BLaER1 (cell line): ENCODE measurements around the gene CLMN.

Experiments
- H3K27ac ChIP-seq: shearing (Covaris generic); formaldehyde crosslinking; 2 replicates; pipeline ENCODE4 v1.8.1; 2022
- H3K27me3 ChIP-seq: shearing (Covaris generic); formaldehyde crosslinking; 2 replicates; pipeline ENCODE4 v1.8.1; 2022
- H3K36me3 ChIP-seq: shearing (Covaris generic); formaldehyde crosslinking; 2 replicates; pipeline ENCODE4 v1.8.1; 2022
- H3K4me1 ChIP-seq: shearing (Covaris generic); formaldehyde crosslinking; 2 replicates; pipeline ENCODE4 v1.8.1; 2022
- H3K4me2 ChIP-seq: shearing (Covaris generic); formaldehyde crosslinking; 2 replicates; pipeline ENCODE4 v1.8.1; 2022
- H3K4me3 ChIP-seq: shearing (Covaris generic); formaldehyde crosslinking; 2 replicates; pipeline ENCODE4 v1.8.1; 2022
- H3K9ac ChIP-seq: shearing (Covaris generic); formaldehyde crosslinking; 2 replicates; pipeline ENCODE4 v1.8.1; 2022
- H3K9me3 ChIP-seq: shearing (Covaris generic); formaldehyde crosslinking; 2 replicates; pipeline ENCODE4 v1.8.1; 2022
- H4K20me1 ChIP-seq: shearing (Covaris generic); formaldehyde crosslinking; 2 replicates; pipeline ENCODE4 v1.8.1; 2022
- Cebpa-rat ChIP-seq: shearing (Covaris generic); IDR thresholded peaks from 2 replicates; pipeline ENCODE4 v1.8.1; 2022

Gene CLMN

DNA sequence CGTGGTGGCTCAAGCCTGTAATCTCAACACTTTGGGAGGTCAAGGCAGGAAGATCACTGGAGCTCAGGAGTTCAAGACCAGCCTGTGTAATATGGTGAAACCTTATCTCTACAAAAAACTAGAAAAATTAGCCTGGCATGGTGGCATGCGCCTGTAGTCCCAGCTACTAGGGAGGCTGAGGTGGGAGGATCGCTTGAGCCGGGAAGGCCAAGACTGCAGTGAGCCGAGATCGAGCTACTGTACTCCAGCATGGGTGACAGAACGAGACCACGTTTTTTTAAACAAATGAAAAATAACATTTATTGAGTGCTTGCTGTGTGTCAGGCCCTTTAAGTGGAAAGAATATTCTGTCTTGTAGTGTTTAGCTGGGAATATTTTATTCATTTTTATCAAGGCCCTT is 26.6 kb upstream of the CLMN start:
- Histone ChIP-seq H3K27me3 (no peaks in the 10 kb centered on the region), H3K9me3 (no peaks in the 10 kb centered on the region), H3K9ac (no peak overlapping the region), H3K36me3 (no peaks in the 10 kb centered on the region), H3K4me1 (no peaks in the 10 kb centered on the region), H3K27ac (no peak overlapping the region), H4K20me1 (no peaks in the 10 kb centered on the region), H3K4me2 (no peak overlapping the region), H3K4me3 (no peak overlapping the region)
- no peak for TF ChIP-seq Cebpa-rat

DNA sequence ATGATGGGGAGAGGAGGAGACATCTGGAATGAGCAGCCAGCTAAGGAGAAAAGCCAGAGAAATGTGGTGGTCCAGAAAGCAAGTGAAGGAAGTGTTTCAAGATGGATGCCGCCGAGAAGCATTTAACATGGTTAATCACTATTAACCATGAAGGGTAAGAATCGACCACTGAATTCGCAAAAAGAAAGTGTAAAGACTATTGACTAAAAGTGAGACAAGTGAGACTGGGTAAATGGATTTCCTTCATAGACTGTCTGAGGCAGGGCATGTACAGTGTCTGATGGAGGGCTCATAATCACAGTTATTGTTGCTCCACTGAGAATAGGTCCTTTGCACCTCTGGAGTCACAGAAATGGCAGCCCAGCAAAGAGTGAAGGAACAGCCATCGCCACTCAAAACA is 25.3 kb upstream of the CLMN start:
- H4K20me1 ChIP-seq, result no peaks in the 10 kb centered on the region
- no peak overlapping the region for H3K4me3 ChIP-seq
- no peak overlapping the region for H3K4me2 ChIP-seq
- H3K27me3 ChIP-seq, result no peaks in the 10 kb centered on the region
- H3K27ac ChIP-seq, result no peak overlapping the region
- H3K9me3 ChIP-seq, result no peaks in the 10 kb centered on the region
- no peaks in the 10 kb centered on the region for H3K4me1 ChIP-seq
- H3K9ac ChIP-seq, result no peak overlapping the region
- no peak for TF ChIP-seq Cebpa-rat
- H3K36me3 ChIP-seq, result no peaks in the 10 kb centered on the region

DNA sequence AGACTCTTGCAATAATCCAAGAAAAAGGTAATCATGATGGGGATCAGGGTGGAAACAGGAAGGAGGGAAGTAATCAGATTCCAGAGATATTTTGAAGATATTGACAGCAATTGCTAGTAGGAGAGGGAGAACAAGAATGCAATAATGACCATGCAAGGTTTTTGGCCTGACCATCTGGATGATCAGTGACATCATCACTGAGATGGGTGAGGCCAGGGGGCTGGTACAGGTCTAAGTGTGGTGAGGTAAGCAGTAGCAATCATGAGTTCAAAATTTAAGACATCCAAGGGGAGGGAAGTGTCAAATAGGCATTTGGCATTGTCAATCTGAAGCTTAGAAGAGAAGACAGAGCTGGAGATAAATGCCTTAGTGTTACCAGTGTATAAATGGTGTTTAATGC is 24.8 kb upstream of the CLMN start:
- H3K9ac ChIP-seq, result no peak overlapping the region
- H3K4me2 ChIP-seq, result no peak overlapping the region
- H3K36me3 ChIP-seq, result no peaks in the 10 kb centered on the region
- no peaks in the 10 kb centered on the region for H3K9me3 ChIP-seq
- no peak for TF ChIP-seq Cebpa-rat
- no peaks in the 10 kb centered on the region for H4K20me1 ChIP-seq
- H3K4me1 ChIP-seq, result no peaks in the 10 kb centered on the region
- H3K27ac ChIP-seq, result no peak overlapping the region
- H3K27me3 ChIP-seq, result no peaks in the 10 kb centered on the region
- H3K4me3 ChIP-seq, result no peak overlapping the region

DNA sequence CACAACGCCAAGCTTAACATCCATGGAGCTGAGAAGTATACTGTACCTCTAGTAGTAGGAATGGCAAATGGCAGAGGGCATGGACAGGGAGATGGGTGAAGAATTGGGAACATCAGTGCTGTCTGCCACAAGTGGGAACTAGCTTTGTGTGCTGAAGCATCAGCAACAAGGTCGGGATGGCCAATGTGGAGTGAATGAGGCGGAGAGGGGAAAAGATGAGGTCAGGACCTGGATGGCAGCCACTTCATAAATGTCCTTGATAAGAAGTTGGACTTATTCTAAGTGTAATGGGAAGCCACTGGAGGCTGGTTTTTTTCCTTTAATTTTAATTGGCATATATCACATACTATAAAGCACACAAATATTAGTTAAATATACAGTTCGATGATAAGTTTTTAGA is 21.9 kb upstream of the CLMN start:
- H3K36me3 ChIP-seq, result no peaks in the 10 kb centered on the region
- no peak overlapping the region for H3K4me2 ChIP-seq
- no peaks in the 10 kb centered on the region for H3K4me1 ChIP-seq
- no peak overlapping the region for H3K9ac ChIP-seq
- H3K9me3 ChIP-seq, result no peaks in the 10 kb centered on the region
- no peak overlapping the region for H3K27ac ChIP-seq
- H3K4me3 ChIP-seq, result no peak overlapping the region
- TF ChIP-seq Cebpa-rat, result no peak
- H4K20me1 ChIP-seq, result no peaks in the 10 kb centered on the region
- no peaks in the 10 kb centered on the region for H3K27me3 ChIP-seq

DNA sequence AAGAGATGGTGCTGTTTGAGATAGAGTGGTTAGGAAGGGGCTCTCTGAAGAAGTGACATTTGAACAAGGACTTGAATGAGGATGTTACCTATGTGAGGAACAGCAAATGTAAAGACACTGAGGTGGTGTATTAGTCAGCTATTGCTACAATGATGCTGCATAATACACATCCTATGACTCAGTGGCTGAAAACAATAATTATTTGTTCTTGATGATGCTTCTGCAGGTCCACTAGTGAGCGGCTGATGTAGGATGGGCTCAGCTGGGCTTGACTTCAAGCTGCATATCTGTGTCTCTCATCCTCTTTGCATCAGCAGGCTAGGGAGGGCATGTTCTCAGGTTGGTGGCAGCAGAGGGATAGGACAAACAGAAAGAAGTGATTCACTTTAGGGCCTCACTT is 21.4 kb upstream of the CLMN start:
- no peaks in the 10 kb centered on the region for H4K20me1 ChIP-seq
- H3K27me3 ChIP-seq, result no peaks in the 10 kb centered on the region
- H3K36me3 ChIP-seq, result no peaks in the 10 kb centered on the region
- no peak overlapping the region for H3K4me2 ChIP-seq
- no peak overlapping the region for H3K27ac ChIP-seq
- no peak overlapping the region for H3K4me3 ChIP-seq
- H3K4me1 ChIP-seq, result no peaks in the 10 kb centered on the region
- H3K9me3 ChIP-seq, result no peaks in the 10 kb centered on the region
- no peak for TF ChIP-seq Cebpa-rat
- no peak overlapping the region for H3K9ac ChIP-seq

DNA sequence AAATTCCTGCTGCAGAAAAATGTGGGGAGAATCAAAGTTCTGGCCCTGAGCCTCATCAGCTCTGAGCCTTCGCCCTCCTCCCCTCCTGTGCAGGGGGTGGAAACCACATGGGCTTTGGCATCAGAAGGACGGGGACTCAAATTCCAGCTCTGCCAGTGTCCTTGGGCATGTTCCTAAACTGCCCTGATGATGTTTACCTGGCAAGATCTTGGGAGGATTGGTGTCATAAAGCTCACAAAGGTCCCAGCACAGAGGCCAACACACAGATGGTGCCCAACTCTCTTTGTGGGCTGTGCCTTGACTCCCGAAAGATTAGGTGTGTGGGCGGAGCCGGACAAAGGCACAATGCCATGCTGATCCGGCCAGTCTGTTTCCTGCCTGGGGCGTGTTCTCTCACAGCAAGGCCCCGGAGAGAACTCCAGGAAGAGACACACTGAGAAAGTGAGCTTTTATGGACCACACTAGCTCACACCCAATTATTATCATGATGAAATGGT is 20.5 kb upstream of the CLMN start:
- H4K20me1 ChIP-seq, result no peaks in the 10 kb centered on the region
- H3K27me3 ChIP-seq, result no peaks in the 10 kb centered on the region
- no peaks in the 10 kb centered on the region for H3K36me3 ChIP-seq
- no peaks in the 10 kb centered on the region for H3K9me3 ChIP-seq
- no peak for TF ChIP-seq Cebpa-rat
- no peak overlapping the region for H3K27ac ChIP-seq
- no peak overlapping the region for H3K9ac ChIP-seq
- H3K4me2 ChIP-seq, result no peak overlapping the region
- no peaks in the 10 kb centered on the region for H3K4me1 ChIP-seq
- H3K4me3 ChIP-seq, result no peak overlapping the region

DNA sequence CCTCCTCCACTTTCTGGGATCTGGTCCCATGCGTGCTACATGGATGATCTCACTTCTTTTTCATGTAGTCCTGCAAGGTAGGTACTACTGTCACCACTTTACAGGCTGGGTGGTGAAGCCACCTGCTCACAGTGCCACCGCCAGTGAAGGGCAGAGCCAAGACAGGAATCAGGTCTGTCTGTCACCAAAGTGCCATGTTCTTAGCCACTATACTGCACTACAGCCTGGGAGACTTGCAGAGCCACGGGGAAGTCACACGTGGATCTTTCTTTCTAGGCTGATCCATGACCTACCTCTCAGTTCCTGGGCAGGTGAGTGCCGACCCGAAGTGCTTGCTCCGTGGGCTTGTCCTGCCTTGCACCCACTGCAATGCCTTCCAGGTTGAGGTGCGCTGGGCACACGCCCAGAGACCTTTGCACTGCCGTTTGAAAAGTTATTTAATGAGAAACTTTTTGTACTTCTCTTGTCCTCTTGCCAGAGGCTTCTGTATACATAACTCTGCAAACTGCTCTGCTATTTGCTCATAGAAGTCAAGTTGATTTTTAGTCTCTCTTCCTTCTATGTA is 19.7 kb upstream of the CLMN start:
- H3K4me2 ChIP-seq, result no peak overlapping the region
- H4K20me1 ChIP-seq, result no peaks in the 10 kb centered on the region

DNA sequence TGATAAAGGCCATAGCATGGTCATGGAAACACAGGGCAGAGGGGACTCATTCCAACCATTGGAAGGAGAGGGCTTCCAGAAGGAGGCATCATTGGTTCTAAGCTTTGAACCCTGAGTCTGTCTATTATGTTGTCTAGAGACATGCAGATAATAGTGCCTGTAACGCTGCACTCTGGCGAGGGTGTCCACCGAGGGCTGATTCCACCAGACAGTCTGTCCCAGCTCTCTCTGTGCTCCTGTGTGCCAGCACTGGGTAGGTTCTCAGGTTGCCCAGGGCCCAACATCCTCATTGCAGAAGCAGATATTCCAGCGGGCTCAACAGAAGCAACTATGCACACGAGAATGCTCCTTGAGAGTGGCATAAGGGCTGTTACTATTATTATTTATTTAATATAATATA is 18.7 kb upstream of the CLMN start:
- no peaks in the 10 kb centered on the region for H3K27me3 ChIP-seq
- no peak for TF ChIP-seq Cebpa-rat

More for the DNA sequence above, 19.7 kb upstream of the CLMN start:
- Histone ChIP-seq H3K4me3 (no peak overlapping the region), H3K9ac (no peak overlapping the region), H3K4me1 (no peaks in the 10 kb centered on the region), H3K27ac (no peak overlapping the region), H3K9me3 (no peaks in the 10 kb centered on the region), H3K36me3 (no peaks in the 10 kb centered on the region), H3K27me3 (no peaks in the 10 kb centered on the region)
- TF ChIP-seq Cebpa-rat, result no peak

DNA sequence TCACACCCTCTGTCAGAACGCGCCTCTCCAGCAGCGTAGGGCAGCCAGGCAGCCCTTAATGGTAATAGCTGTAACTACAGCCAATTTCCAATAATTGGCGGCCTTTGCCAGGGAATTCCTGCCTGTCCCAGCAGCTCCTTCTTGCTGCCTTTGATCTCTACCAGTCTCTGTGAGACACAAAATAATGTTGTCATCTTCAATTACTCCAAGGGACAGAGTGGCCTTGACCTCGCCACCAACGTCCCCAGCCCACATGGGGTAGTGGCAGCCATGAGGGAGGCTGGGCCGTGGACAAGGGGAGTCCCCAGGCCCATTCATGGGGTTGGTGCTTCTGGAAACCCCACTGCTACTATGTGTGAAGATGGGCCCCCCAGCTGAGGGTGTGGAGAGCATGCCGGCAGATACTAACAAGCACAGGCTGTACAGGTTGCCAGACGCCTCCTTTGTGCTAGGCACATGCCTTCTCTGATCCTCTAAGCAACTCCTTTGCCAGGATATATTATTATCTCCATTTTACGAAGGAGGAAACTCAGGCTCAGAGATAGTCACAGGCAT is 17.4 kb upstream of the CLMN start:
- Histone ChIP-seq H3K9ac (no peak overlapping the region), H3K4me3 (no peak overlapping the region), H4K20me1 (no peaks in the 10 kb centered on the region), H3K36me3 (no peaks in the 10 kb centered on the region), H3K4me2 (no peak overlapping the region), H3K27ac (no peak overlapping the region), H3K4me1 (0 out of 2 replicates have a peak, but pooled peaks cover 1% of the 10 kb centered on the region), H3K9me3 (no peaks in the 10 kb centered on the region), H3K27me3 (no peaks in the 10 kb centered on the region)
- no peak for TF ChIP-seq Cebpa-rat

More for the DNA sequence above, 18.7 kb upstream of the CLMN start:
- Histone ChIP-seq H4K20me1 (no peaks in the 10 kb centered on the region), H3K9me3 (no peaks in the 10 kb centered on the region), H3K27ac (no peak overlapping the region), H3K36me3 (no peaks in the 10 kb centered on the region), H3K4me1 (no peaks in the 10 kb centered on the region), H3K9ac (no peak overlapping the region), H3K4me3 (no peak overlapping the region), H3K4me2 (no peak overlapping the region)

DNA sequence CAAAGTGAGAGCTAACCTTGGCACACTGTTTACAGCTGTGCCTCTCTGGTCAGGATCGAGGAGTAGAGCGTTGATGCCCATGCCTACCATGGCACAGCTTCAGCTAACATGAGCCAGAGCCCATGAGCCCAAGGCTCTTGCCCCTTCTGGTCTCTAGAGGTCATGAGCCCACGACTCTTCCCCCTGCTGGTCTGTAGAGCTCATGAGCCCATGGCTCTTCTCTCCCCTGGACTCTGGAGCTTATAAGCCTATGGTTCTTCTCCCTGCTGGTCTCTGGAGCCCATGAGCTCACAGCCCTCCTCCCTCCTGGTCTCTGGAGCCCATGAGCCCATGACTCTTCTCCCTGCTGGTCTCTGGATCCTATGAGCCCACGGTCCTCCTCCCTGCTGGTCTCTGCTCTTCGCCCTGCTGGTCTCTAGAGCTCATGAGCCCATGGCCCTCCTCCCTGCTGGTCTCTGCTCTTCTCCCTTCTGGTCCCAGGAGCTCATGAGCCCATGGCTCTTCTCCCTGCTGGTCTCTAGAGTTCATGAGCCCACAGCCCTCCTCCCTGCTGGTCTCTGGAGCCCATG is 16.6 kb upstream of the CLMN start:
- no peaks in the 10 kb centered on the region for H3K27me3 ChIP-seq
- no peak overlapping the region for H3K4me3 ChIP-seq
- no peaks in the 10 kb centered on the region for H3K36me3 ChIP-seq
- no peak for TF ChIP-seq Cebpa-rat
- 0 out of 2 replicates have a peak, but pooled peaks cover 10% of the 10 kb centered on the region for H3K4me1 ChIP-seq
- H3K27ac ChIP-seq, result no peak overlapping the region
- no peak overlapping the region for H3K9ac ChIP-seq
- no peaks in the 10 kb centered on the region for H3K9me3 ChIP-seq
- H3K4me2 ChIP-seq, result no peak overlapping the region
- no peaks in the 10 kb centered on the region for H4K20me1 ChIP-seq
